Liver (tissue), 9 donors: ENCODE data around the gene ADAMTS14. TPM values are rescaled to one million over a fixed set of nuclear protein-coding genes. Genes with fewer than 3 reads are reported as not detected.
"Not testable (repeated sequence)": the region's sequence is repeated elsewhere in the genome, so short reads cannot be mapped to it uniquely, and the experiment has no call there.

ENCODE experiments used
- DNase-seq: peaks from one replicate; pipeline ENCODE4 v3.0.0-alpha.2; 2017; ENCODE audit warnings: low spot score
- H3K27ac ChIP-seq, 2 donors: one replicate each; pipeline ENCODE4 v1.7.0; 2013; ENCODE audit warnings: inconsistent platforms in 2 of 2, low read length in 2 of 2, control low read depth in 1 of 2, low read depth in 1 of 2, mild to moderate bottlenecking in 1 of 2
- H3K27me3 ChIP-seq, 4 donors: one replicate each; pipeline versions ENCODE4 v1.6.1 to v1.7.0; 2013; ENCODE audit warnings: low read length in 3 of 4, inconsistent platforms in 1 of 4, mild to moderate bottlenecking in 1 of 4, moderate library complexity in 1 of 4; ENCODE audit not compliant: control insufficient read depth in 4 of 4, insufficient read depth in 4 of 4
- H3K36me3 ChIP-seq, 4 donors: one replicate each; pipeline versions ENCODE4 v1.6.1 to v1.7.0; 2013; ENCODE audit warnings: low read length in 3 of 4, mild to moderate bottlenecking in 3 of 4, low read depth in 1 of 4, moderate library complexity in 1 of 4; ENCODE audit not compliant: control insufficient read depth in 4 of 4, insufficient read depth in 3 of 4
- H3K4me1 ChIP-seq, 4 donors: one replicate each; pipeline versions ENCODE4 v1.6.1 to v1.7.0; 2013; ENCODE audit warnings: low read length in 3 of 4, mild to moderate bottlenecking in 3 of 4, moderate library complexity in 1 of 4; ENCODE audit not compliant: control insufficient read depth in 4 of 4, insufficient read depth in 4 of 4
- H3K4me3 ChIP-seq, 3 donors: one replicate each; pipeline versions ENCODE4 v1.6.1 to v1.7.0; 2013; ENCODE audit warnings: low read length in 3 of 3, control low read depth in 1 of 3, low read depth in 1 of 3, mild to moderate bottlenecking in 1 of 3
- H3K9ac ChIP-seq, 2 donors: one replicate each; pipeline ENCODE4 v1.7.0; 2013; ENCODE audit warnings: low read length in 2 of 2, mild to moderate bottlenecking in 2 of 2, moderate library complexity in 2 of 2, control low read depth in 1 of 2, low read depth in 1 of 2
- H3K9me3 ChIP-seq, 4 donors: one replicate each; pipeline versions ENCODE4 v1.6.1 to v1.7.0; 2013; ENCODE audit warnings: low read length in 3 of 4; ENCODE audit not compliant: control insufficient read depth in 4 of 4
- EGR1 ChIP-seq, 2 donors: IDR thresholded peaks; 2 replicates each; pipeline ENCODE4 v1.6.1; 2016 to 2018; ENCODE audit warnings: antibody characterized with exemption in 2 of 2, low read depth in 2 of 2
- HNF4A ChIP-seq, 2 donors: conservative IDR thresholded peaks; 2 replicates each; pipeline ENCODE4 v1.6.1; 2016; ENCODE audit warnings: antibody characterized with exemption in 2 of 2, mild to moderate bottlenecking in 2 of 2
- HNF4G ChIP-seq: IDR thresholded peaks from 2 replicates; pipeline ENCODE4 v1.6.1; 2016; ENCODE audit warnings: antibody characterized with exemption
- NR2F2 ChIP-seq: IDR thresholded peaks from 2 replicates; pipeline ENCODE4 v1.6.1; 2016; ENCODE audit warnings: antibody characterized with exemption
- TAF1 ChIP-seq: conservative IDR thresholded peaks from 2 replicates; pipeline ENCODE4 v1.6.1; 2016; ENCODE audit warnings: antibody characterized with exemption, mild to moderate bottlenecking
- WGBS: extraction: QIAGEN DNeasy Blood & Tissue Kit; methylation state at CpG from one replicate; pipeline ENCODE4 v1.1.7; 2013; 5-methylcytosine and 5-hydroxymethylcytosine counted together
- polyA plus RNA-seq, 2 donors: library from polyadenylated mRNA; stranded (reverse) in 1 of 2; unstranded in 1 of 2; fragments of 200-250 nt in 1 of 2; fragments of >200 nt in 1 of 2; fragmentation: Nextera tagmentation in 1 of 2; extraction: Ambion mirVana in 1 of 2; gene quantifications; one replicate each; pipeline versions ENCODE4 v1.2.1 to v1.2.3, GENCODE V29; 2013 to 2015
- total RNA-seq, 2 donors: library from RNA; depleted of rRNA; stranded (reverse); fragments of >200 nt; gene quantifications; one replicate each; pipeline ENCODE4 v1.2.3, GENCODE V29; 2014
- donor health status: healthy.
- donor health status: healthy.
- donor health status: healthy.
- donor health status: healthy.
- donor health status: healthy.

The ADAMTS14 gene
- total and polyA plus RNA-seq, 4 donors: 0.09 to 0.33 (median 0.13) TPM

GRCh38 chr10:70634011-70634410, 38.3 kb upstream of the ADAMTS14 start:
- no peak for DNase-seq
- Histone ChIP-seq H3K27me3 (peaks cover 0 to 3% (median 0%) of the 10 kb centered on the region in 4 donors), H3K4me1 (no peaks in the 10 kb centered on the region), H3K36me3 (no peaks in the 10 kb centered on the region), H3K9ac (no peak overlapping the region), H3K9me3 (peaks cover 0 to 4% (median 0%) of the 10 kb centered on the region in 4 donors), H3K27ac (no peak overlapping the region), H3K4me3 (no peak overlapping the region)
- TF ChIP-seq TAF1: no peak
- TF ChIP-seq HNF4A (conservative IDR thresholded peaks at IDR 0.05): no peak
- no peak for TF ChIP-seq EGR1 (IDR thresholded peaks at IDR 0.05; ENCODE audit: low read depth in 2 of 2)
- TF ChIP-seq HNF4G: no peak
- TF ChIP-seq NR2F2: no peak
- 62% methylated on average over 4 of the region's 4 CpGs for WGBS

GRCh38 chr10:70634515-70634914, 37.8 kb upstream of the ADAMTS14 start:
- H3K27me3 ChIP-seq, H3K9me3 ChIP-seq, H3K4me3 ChIP-seq, H3K4me1 ChIP-seq, H3K27ac ChIP-seq, H3K9ac ChIP-seq, DNase-seq, H3K36me3 ChIP-seq: not testable (repeated sequence)
- 93% methylated on average over 5 of the region's 5 CpGs for WGBS

- H3K27ac ChIP-seq, H3K36me3 ChIP-seq, H3K9me3 ChIP-seq, H3K4me1 ChIP-seq, H3K9ac ChIP-seq, H3K27me3 ChIP-seq, DNase-seq, H3K4me3 ChIP-seq: not testable (repeated sequence)
- WGBS: 89% methylated on average over 7 of the region's 7 CpGs
These were observed 32.5 kb upstream of the ADAMTS14 start for GRCh38 chr10:70639640-70640383.

GRCh38 chr10:70643272-70643671, 29.0 kb upstream of the ADAMTS14 start:
- not testable (repeated sequence) for H3K27ac ChIP-seq, H3K4me1 ChIP-seq, DNase-seq, H3K9ac ChIP-seq, H3K27me3 ChIP-seq, H3K4me3 ChIP-seq, H3K36me3 ChIP-seq, H3K9me3 ChIP-seq
- 79% methylated on average over 3 of the region's 3 CpGs for WGBS

GRCh38 chr10:70644959-70645358, 27.3 kb upstream of the ADAMTS14 start:
- not testable (repeated sequence) for DNase-seq, H3K9ac ChIP-seq, H3K4me1 ChIP-seq, H3K27ac ChIP-seq, H3K36me3 ChIP-seq, H3K27me3 ChIP-seq, H3K4me3 ChIP-seq, H3K9me3 ChIP-seq
- WGBS: 50% methylated on average over 8 of the region's 8 CpGs
